Spleen (tissue), 7 donors: ENCODE measurements around the gene MATN1.

Source experiments
- CTCF ChIP-seq, 11 experiments: fragments of 200-600 bp in 7 of 11; fragments of 450-650 bp in 4 of 11; sonication (generic) in 4 of 11; IDR thresholded peaks in 8 of 11; conservative IDR thresholded peaks in 3 of 11; 1 replicate in 7 of 11; 2 replicates in 4 of 11; pipeline versions ENCODE4 v1.4.0 to v1.8.0; 2016 to 2021; ENCODE audit warnings: antibody characterized with exemption in 11 of 11, inconsistent platforms in 4 of 11, mild to moderate bottlenecking in 1 of 11
- POLR2A ChIP-seq, 3 donors: fragments of 450-650 bp; IDR thresholded peaks; one replicate each; pipeline ENCODE4 v1.5.1; 2017; ENCODE audit warnings: antibody characterized with exemption in 3 of 3, mild to moderate bottlenecking in 1 of 3
- donor health status: DM: no; HTN: no; CAD: no; lungs with moderate emphysema.
- donor health status: DM: no; HTN: no; CAD: no.
- donor health status: DM: no; HTN: no; CAD: no.

GRCh38 chr1:30712583-30712982, 10.8 kb downstream of the MATN1 start:
- TF ChIP-seq CTCF (IDR thresholded peaks at IDR 0.05 in 8 of 11, conservative IDR thresholded peaks at IDR 0.05 in 3 of 11) = no peak
- no peak for TF ChIP-seq POLR2A (IDR thresholded peaks at IDR 0.05)
